Esophagus squamous epithelium (tissue), 4 donors: Measurements from ENCODE around the gene BICC1.

Experiments
- POLR2A ChIP-seq, 4 donors: fragments of 450-650 bp; IDR thresholded peaks; one replicate each; pipeline ENCODE4 v1.6.1; 2017; ENCODE audit warnings: antibody characterized with exemption in 4 of 4, mild to moderate bottlenecking in 4 of 4, moderate library complexity in 3 of 4
- TF ChIP-seq, protein P1 (sequence below), 6 experiments: fragments of 450-650 bp in 4 of 6; fragments of 200-600 bp in 2 of 6; sonication (generic) in 2 of 6; IDR thresholded peaks; one replicate each; pipeline ENCODE4 v1.5.1; 2016 to 2019; ENCODE audit warnings: antibody characterized with exemption in 6 of 6, mild to moderate bottlenecking in 4 of 6, moderate library complexity in 4 of 6

DNA sequence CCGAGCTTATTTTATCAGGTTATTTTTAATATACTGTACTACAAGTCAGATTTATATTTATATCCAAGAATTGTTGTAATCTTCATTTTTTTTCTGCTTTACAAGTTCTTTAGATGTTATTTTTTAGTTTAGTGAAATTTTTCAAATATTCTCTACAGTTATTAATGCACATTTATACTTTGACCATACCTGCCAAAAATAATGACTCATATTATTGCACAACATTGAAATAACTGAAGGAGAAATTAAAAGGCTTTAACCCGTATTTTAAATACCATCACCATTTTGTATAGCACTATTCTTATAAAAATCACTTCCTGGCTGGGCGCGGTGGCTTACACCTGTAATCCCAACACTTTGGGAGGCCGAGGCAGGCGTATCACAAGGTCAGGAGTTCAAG is 278.5 kb downstream of the BICC1 start:
- TF ChIP-seq, protein P1, sequence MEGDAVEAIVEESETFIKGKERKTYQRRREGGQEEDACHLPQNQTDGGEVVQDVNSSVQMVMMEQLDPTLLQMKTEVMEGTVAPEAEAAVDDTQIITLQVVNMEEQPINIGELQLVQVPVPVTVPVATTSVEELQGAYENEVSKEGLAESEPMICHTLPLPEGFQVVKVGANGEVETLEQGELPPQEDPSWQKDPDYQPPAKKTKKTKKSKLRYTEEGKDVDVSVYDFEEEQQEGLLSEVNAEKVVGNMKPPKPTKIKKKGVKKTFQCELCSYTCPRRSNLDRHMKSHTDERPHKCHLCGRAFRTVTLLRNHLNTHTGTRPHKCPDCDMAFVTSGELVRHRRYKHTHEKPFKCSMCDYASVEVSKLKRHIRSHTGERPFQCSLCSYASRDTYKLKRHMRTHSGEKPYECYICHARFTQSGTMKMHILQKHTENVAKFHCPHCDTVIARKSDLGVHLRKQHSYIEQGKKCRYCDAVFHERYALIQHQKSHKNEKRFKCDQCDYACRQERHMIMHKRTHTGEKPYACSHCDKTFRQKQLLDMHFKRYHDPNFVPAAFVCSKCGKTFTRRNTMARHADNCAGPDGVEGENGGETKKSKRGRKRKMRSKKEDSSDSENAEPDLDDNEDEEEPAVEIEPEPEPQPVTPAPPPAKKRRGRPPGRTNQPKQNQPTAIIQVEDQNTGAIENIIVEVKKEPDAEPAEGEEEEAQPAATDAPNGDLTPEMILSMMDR (IDR thresholded peaks at IDR 0.05) = no peak
- TF ChIP-seq POLR2A (IDR thresholded peaks at IDR 0.05) = no peak
